ENCODE data around the gene PRTFDC1.

- TF ChIP-seq, protein P1, sequence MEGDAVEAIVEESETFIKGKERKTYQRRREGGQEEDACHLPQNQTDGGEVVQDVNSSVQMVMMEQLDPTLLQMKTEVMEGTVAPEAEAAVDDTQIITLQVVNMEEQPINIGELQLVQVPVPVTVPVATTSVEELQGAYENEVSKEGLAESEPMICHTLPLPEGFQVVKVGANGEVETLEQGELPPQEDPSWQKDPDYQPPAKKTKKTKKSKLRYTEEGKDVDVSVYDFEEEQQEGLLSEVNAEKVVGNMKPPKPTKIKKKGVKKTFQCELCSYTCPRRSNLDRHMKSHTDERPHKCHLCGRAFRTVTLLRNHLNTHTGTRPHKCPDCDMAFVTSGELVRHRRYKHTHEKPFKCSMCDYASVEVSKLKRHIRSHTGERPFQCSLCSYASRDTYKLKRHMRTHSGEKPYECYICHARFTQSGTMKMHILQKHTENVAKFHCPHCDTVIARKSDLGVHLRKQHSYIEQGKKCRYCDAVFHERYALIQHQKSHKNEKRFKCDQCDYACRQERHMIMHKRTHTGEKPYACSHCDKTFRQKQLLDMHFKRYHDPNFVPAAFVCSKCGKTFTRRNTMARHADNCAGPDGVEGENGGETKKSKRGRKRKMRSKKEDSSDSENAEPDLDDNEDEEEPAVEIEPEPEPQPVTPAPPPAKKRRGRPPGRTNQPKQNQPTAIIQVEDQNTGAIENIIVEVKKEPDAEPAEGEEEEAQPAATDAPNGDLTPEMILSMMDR (IDR thresholded peaks at IDR 0.05 in 4 of 5, conservative IDR thresholded peaks at IDR 0.05 in 1 of 5), result no peak
- no peak for TF ChIP-seq POLR2A (IDR thresholded peaks at IDR 0.05)
These were observed 138.6 kb downstream of the PRTFDC1 start for GRCh38 chr10:24813856-24814255.
